HEK293T (cell line): Measurements from ENCODE around the gene GRIA2.

Experiments
- CTCF ChIA-PET: fragments of 350-600 bp; formaldehyde crosslinking; extraction: SDS; loops from one replicate; lab custom pipeline; 2021; ENCODE audit warnings: antibody characterized with exemption, inconsistent platforms; lab: Yijun Ruan, JAX
- POLR2A ChIA-PET: fragments of 350-600 bp; formaldehyde crosslinking; extraction: SDS; loops from one replicate; lab custom pipeline; 2020; ENCODE audit warnings: antibody characterized with exemption, inconsistent platforms; lab: Yijun Ruan, JAX
- DNase-seq: peaks from one replicate; pipeline ENCODE4 v3.0.0; 2012; ENCODE audit warnings: mixed read lengths; ENCODE audit errors: extremely low spot score
- ARNT ChIP-seq: fragments of 450-650 bp; IDR thresholded peaks from 2 replicates; pipeline ENCODE4 v1.6.1; 2017; ENCODE audit warnings: mild to moderate bottlenecking
- BHLHE40 ChIP-seq: fragments of 450-650 bp; IDR thresholded peaks from 2 replicates; pipeline ENCODE4 v1.6.1; 2016; ENCODE audit warnings: mild to moderate bottlenecking, moderate library complexity, borderline replicate concordance
- CTBP1 ChIP-seq: fragments of 450-650 bp; IDR thresholded peaks from 2 replicates; pipeline ENCODE4 v1.6.1; 2016; ENCODE audit warnings: borderline replicate concordance
- ELF4 ChIP-seq: fragments of 450-650 bp; IDR thresholded peaks from 2 replicates; pipeline ENCODE4 v1.6.1; 2017; ENCODE audit warnings: antibody characterized with exemption
- FOXA1 ChIP-seq: fragments of 450-650 bp; IDR thresholded peaks from 2 replicates; pipeline ENCODE4 v1.6.1; 2016; ENCODE audit warnings: mild to moderate bottlenecking
- FOXK2 ChIP-seq: fragments of 450-650 bp; IDR thresholded peaks from 2 replicates; pipeline ENCODE4 v1.6.1; 2016; ENCODE audit warnings: mild to moderate bottlenecking
- FOXM1 ChIP-seq: fragments of 450-650 bp; IDR thresholded peaks from 2 replicates; pipeline ENCODE4 v1.6.1; 2017; ENCODE audit warnings: mild to moderate bottlenecking, borderline replicate concordance
- HDGF ChIP-seq: fragments of 450-650 bp; IDR thresholded peaks from 2 replicates; pipeline ENCODE4 v1.6.1; 2017; ENCODE audit warnings: antibody characterized with exemption, borderline replicate concordance
- L3MBTL2 ChIP-seq: fragments of 450-650 bp; conservative IDR thresholded peaks from 2 replicates; pipeline ENCODE4 v1.6.1; 2016; ENCODE audit warnings: mild to moderate bottlenecking
- LEF1 ChIP-seq: fragments of 450-650 bp; IDR thresholded peaks from 2 replicates; pipeline ENCODE4 v1.6.1; 2017; ENCODE audit warnings: mild to moderate bottlenecking, borderline replicate concordance
- NFRKB ChIP-seq: fragments of 450-650 bp; IDR thresholded peaks from 2 replicates; pipeline ENCODE4 v1.6.1; 2016; ENCODE audit warnings: mild to moderate bottlenecking, moderate library complexity
- PKNOX1 ChIP-seq: fragments of 450-650 bp; IDR thresholded peaks from 2 replicates; pipeline ENCODE4 v1.6.1; 2016
- SP1 ChIP-seq: fragments of 450-650 bp; IDR thresholded peaks from 2 replicates; pipeline ENCODE4 v1.6.1; 2017
- SUZ12 ChIP-seq: fragments of 450-650 bp; IDR thresholded peaks from 2 replicates; pipeline ENCODE4 v1.6.1; 2016; ENCODE audit warnings: mild to moderate bottlenecking
- TARDBP ChIP-seq: fragments of 450-650 bp; IDR thresholded peaks from 2 replicates; pipeline ENCODE4 v1.6.1; 2016
- ZNF384 ChIP-seq: fragments of 450-650 bp; IDR thresholded peaks from 2 replicates; pipeline ENCODE4 v1.6.1; 2016

GRIA2 gene

GRCh38 chr4:157363360-157363759 lies 142.8 kb downstream of the GRIA2 start:
- TF ChIP-seq ELF4 (no peak), TARDBP (no peak), FOXA1 (no peak), FOXK2 (no peak), SUZ12 (no peak), NFRKB (no peak), BHLHE40 (no peak), FOXM1 (no peak), CTBP1 (no peak), SP1 (no peak), LEF1 (no peak)
- DNase-seq: no peak
- CTCF ChIA-PET: no interaction called here
- POLR2A ChIA-PET: no interaction called here

GRCh38 chr4:157372154-157372553 lies 151.6 kb downstream of the GRIA2 start:
- TF ChIP-seq ARNT (no peak), CTBP1 (no peak), ZNF384 (no peak)
- POLR2A ChIA-PET: no interaction called here
- CTCF ChIA-PET: interaction anchor here (0.7 kb wide), 1 partner anchor 12 kb away, joined by 3 read pairs; no protein-coding TSS in a partner anchor
- DNase-seq: no peak

- ChIA-PET POLR2A (no interaction called here), CTCF (interaction anchor here (0.7 kb wide), 1 partner anchor 11 kb away, joined by 3 read pairs; no protein-coding TSS in a partner anchor)
- DNase-seq: no peak
- TF ChIP-seq BHLHE40 (no peak), FOXK2 (no peak), LEF1 (no peak), HDGF (no peak), TARDBP (no peak), SP1 (no peak), FOXA1 (no peak), NFRKB (no peak), FOXM1 (no peak), L3MBTL2 (no peak), PKNOX1 (no peak), ZNF384 (no peak), ELF4 (no peak), CTBP1 (no peak), ARNT (no peak), SUZ12 (no peak)
Observed at GRCh38 chr4:157372567-157372966, 152.0 kb downstream of the GRIA2 start.

- CTCF ChIA-PET: no interaction called here
Observed at GRCh38 chr4:157389741-157390140, 169.2 kb downstream of the GRIA2 start.

GRCh38 chr4:157405070-157405469 lies 184.5 kb downstream of the GRIA2 start:
- ChIA-PET CTCF (no interaction called here), POLR2A (no interaction called here)
- DNase-seq: no peak
- no peak for TF ChIP-seq BHLHE40
- no peak for TF ChIP-seq CTBP1
- TF ChIP-seq L3MBTL2: no peak
- TF ChIP-seq SP1: no peak
- TF ChIP-seq TARDBP: no peak
- no peak for TF ChIP-seq FOXM1
- TF ChIP-seq FOXA1: no peak
- TF ChIP-seq ARNT: no peak
- TF ChIP-seq ELF4: no peak

More at GRCh38 chr4:157389741-157390140, 169.2 kb downstream of the GRIA2 start:
- DNase-seq: no peak
- POLR2A ChIA-PET: no interaction called here
- TF ChIP-seq FOXK2: no peak
- TF ChIP-seq ARNT: no peak
- TF ChIP-seq LEF1: no peak
- no peak for TF ChIP-seq ZNF384
- no peak for TF ChIP-seq BHLHE40
- no peak for TF ChIP-seq CTBP1
- TF ChIP-seq SP1: no peak
- TF ChIP-seq NFRKB: no peak
- no peak for TF ChIP-seq TARDBP
